Measurements from ENCODE around the gene TIMM29. TPM values are rescaled to one million over a fixed set of nuclear protein-coding genes. Genes with fewer than 3 reads are reported as not detected.
A peak's percentile ranks its signal among the peaks of the same experiment; 100 is the strongest.

The TIMM29 gene
- total RNA-seq, 1 donor from 2014 or later: 28.0 TPM

DNA sequence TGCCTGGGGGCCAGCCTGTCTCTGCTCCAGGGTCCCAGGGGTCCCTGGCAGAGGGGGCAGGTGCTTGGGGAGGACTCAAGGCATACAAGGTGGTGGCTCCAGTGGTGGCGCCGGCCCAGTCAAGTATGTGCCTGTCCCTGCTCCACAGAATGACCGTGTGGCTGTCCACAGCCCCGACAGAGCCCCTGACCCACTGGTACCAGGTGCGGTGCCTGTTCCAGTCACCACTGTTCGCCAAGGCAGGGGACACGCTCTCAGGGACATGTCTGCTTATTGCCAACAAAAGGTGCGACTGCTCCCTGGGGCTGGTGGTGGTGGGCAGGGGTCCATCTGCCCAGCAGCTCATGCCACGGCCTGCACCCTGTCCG, 8.3 kb upstream of the TIMM29 start:
- Mint-ChIP-seq H3K36me3 (ENCODE audit: low read depth) (no peaks in the 10 kb centered on the region), H3K9me3 (no peaks in the 10 kb centered on the region), H3K4me1 (no peaks in the 10 kb centered on the region), H3K27me3 (ENCODE audit: low read depth) (no peaks in the 10 kb centered on the region), H3K27ac (ENCODE audit: unreplicated experiment) (no peak overlapping the region), H3K4me3 (no peak overlapping the region)
- DNase-seq (ENCODE audit: low read depth, low spot score): no peak
- TF ChIP-seq, protein P1, sequence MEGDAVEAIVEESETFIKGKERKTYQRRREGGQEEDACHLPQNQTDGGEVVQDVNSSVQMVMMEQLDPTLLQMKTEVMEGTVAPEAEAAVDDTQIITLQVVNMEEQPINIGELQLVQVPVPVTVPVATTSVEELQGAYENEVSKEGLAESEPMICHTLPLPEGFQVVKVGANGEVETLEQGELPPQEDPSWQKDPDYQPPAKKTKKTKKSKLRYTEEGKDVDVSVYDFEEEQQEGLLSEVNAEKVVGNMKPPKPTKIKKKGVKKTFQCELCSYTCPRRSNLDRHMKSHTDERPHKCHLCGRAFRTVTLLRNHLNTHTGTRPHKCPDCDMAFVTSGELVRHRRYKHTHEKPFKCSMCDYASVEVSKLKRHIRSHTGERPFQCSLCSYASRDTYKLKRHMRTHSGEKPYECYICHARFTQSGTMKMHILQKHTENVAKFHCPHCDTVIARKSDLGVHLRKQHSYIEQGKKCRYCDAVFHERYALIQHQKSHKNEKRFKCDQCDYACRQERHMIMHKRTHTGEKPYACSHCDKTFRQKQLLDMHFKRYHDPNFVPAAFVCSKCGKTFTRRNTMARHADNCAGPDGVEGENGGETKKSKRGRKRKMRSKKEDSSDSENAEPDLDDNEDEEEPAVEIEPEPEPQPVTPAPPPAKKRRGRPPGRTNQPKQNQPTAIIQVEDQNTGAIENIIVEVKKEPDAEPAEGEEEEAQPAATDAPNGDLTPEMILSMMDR (conservative IDR thresholded peaks at IDR 0.05): no peak

DNA sequence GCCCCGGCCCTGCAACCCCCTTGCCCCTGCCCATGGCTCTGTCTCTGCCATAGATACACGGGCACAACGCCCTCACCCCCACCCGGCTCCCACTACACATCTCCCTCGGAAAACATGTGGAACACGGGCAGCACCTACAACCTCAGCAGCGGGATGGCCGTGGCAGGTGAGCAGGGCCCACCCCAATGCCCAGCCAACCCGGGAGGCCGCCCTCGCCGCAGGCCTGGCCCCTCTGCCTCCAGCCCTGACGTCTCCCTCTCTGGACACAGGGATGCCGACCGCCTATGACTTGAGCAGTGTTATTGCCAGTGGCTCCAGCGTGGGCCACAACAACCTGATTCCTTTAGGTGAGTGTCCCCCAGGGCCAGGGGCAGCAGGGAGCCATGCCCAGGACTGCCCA, 7.8 kb upstream of the TIMM29 start:
- Mint-ChIP-seq H3K36me3 (ENCODE audit: low read depth) (no peaks in the 10 kb centered on the region), H3K27me3 (ENCODE audit: low read depth) (no peaks in the 10 kb centered on the region), H3K4me1 (no peaks in the 10 kb centered on the region), H3K27ac (ENCODE audit: unreplicated experiment) (no peak overlapping the region), H3K9me3 (no peaks in the 10 kb centered on the region), H3K4me3 (no peak overlapping the region)
- no peak for DNase-seq (ENCODE audit: low read depth, low spot score)
- TF ChIP-seq, protein P1 (conservative IDR thresholded peaks at IDR 0.05): no peak

DNA sequence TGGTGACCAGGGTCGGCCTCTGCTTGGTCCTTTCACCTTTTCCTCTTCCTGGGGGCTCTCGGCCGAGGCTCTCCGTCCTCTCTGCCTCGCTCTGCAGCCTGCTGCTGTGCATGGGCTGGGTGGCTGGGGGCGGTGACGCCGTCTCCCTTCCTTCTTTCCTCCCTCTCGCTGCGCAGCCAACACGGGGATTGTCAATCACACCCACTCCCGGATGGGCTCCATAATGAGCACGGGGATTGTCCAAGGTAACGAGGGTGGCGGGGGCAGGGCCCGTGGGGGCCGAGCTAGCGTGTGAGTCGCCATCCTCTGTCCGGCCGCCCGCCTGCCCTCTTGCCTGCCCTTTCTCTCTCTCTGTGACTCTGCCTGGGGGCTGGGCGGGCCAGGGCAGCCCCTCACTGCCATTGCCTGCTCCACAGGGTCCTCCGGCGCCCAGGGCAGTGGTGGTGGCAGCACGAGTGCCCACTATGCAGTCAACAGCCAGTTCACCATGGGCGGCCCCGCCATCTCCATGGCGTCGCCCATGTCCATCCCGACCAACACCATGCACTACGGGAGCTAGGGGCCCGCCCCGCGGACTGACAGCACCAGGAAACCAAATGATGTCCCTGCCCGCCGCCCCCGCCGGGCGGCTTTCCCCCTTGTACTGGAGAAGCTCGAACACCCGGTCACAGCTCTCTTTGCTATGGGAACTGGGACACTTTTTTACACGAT, 7.3 kb upstream of the TIMM29 start:
- Mint-ChIP-seq H3K27ac (ENCODE audit: unreplicated experiment) (no peak overlapping the region), H3K9me3 (no peaks in the 10 kb centered on the region), H3K27me3 (ENCODE audit: low read depth) (no peaks in the 10 kb centered on the region), H3K4me3 (no peak overlapping the region), H3K36me3 (ENCODE audit: low read depth) (no peaks in the 10 kb centered on the region), H3K4me1 (no peaks in the 10 kb centered on the region)
- TF ChIP-seq, protein P1 (conservative IDR thresholded peaks at IDR 0.05): no peak
- no peak for DNase-seq (ENCODE audit: low read depth, low spot score)

DNA sequence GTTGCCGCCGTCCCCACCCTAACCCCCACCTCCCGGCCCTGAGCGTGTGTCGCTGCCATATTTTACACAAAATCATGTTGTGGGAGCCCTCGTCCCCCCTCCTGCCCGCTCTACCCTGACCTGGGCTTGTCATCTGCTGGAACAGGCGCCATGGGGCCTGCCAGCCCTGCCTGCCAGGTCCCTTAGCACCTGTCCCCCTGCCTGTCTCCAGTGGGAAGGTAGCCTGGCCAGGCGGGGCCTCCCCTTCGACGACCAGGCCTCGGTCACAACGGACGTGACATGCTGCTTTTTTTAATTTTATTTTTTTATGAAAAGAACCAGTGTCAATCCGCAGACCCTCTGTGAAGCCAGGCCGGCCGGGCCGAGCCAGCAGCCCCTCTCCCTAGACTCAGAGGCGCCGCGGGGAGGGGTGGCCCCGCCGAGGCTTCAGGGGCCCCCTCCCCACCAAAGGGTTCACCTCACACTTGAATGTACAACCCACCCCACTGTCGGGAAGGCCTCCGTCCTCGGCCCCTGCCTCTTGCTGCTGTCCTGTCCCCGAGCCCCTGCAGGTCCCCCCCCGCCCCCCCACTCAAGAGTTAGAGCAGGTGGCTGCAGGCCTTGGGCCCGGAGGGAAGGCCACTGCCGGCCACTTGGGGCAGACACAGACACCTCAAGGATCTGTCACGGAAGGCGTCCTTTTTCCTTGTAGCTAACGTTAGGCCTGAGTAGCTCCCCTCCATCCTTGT, 6.5 kb upstream of the TIMM29 start:
- Mint-ChIP-seq H3K36me3 (ENCODE audit: low read depth) (no peaks in the 10 kb centered on the region), H3K27ac (ENCODE audit: unreplicated experiment) (no peak overlapping the region)
- DNase-seq (ENCODE audit: low read depth, low spot score): no peak

DNA sequence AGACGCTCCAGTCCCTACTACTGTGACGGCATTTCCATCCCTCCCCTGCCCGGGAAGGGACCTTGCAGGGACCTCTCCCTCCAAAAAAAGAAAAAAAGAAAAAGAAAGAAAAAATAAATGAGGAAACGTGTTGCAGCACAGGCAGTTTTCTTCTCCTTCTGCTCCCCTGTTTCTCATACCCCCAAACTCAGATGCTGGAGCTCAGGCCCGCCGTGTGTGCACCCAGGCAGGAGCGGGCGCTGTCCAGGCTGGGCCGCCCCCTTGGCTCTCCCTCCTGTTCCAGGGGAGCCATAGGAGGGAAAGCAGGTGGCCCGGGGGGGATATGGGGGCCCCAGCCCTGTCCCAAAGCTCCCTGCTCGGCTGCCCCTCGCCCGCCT, 6.0 kb upstream of the TIMM29 start:
- Mint-ChIP-seq H3K36me3 (ENCODE audit: low read depth) (no peaks in the 10 kb centered on the region), H3K4me3 (peak overlapping the region; percentile 63), H3K9me3 (no peaks in the 10 kb centered on the region), H3K4me1 (peaks cover 6% of the 10 kb centered on the region), H3K27me3 (ENCODE audit: low read depth) (peaks cover 2% of the 10 kb centered on the region), H3K27ac (ENCODE audit: unreplicated experiment) (no peak overlapping the region)
- TF ChIP-seq, protein P1 (conservative IDR thresholded peaks at IDR 0.05): no peak
- no peak for DNase-seq (ENCODE audit: low read depth, low spot score)

More for the DNA sequence above, 6.5 kb upstream of the TIMM29 start:
- TF ChIP-seq, protein P1 (conservative IDR thresholded peaks at IDR 0.05): no peak
- peak overlapping the region; percentile 63 for H3K4me3 Mint-ChIP-seq
- H3K4me1 Mint-ChIP-seq: peaks cover under 1% of the 10 kb centered on the region
- no peaks in the 10 kb centered on the region for H3K27me3 Mint-ChIP-seq (ENCODE audit: low read depth)
- no peaks in the 10 kb centered on the region for H3K9me3 Mint-ChIP-seq
